K562 (cell line): Measurements from ENCODE around the gene POFUT2. TPM values are rescaled to one million over a fixed set of nuclear protein-coding genes. Genes with fewer than 3 reads are reported as not detected.
A peak's percentile ranks its signal among the peaks of the same experiment; 100 is the strongest.

Source experiments
- ATAC-seq: fragments of 200-7000 bp; cut with Tn5 transposase; 3 replicates; pipeline ENCODE4 v1.9.1; 2020; ENCODE audit warnings: moderate library complexity
- BruUV-seq: library from RNA; stranded (reverse); fragments of 400-500 nt; replicated peaks from 2 replicates; lab custom pipeline; 2021; lab: Mats Ljungman, UMichigan
- CTCF ChIA-PET: fragments of 300-600 bp; formaldehyde crosslinking; extraction: SDS; loops from one replicate; lab custom pipeline; 2021; ENCODE audit warnings: low intra/inter-chr PET ratio; lab: Yijun Ruan, JAX
- POLR2A ChIA-PET: fragments of 300-600, 350-650 bp; sonication (Branson Sonifier 250); formaldehyde crosslinking; extraction: SDS; loops from one replicate; lab custom pipeline; 2021; ENCODE audit warnings: antibody characterized with exemption, inconsistent platforms; lab: Yijun Ruan, JAX
- DNase-seq, 4 experiments: peaks; one replicate each; pipeline versions ENCODE4 v3.0.0 to v3.0.0-alpha.2; 2011 to 2018; ENCODE audit warnings: low spot score in 3 of 4, mixed read lengths in 3 of 4; ENCODE audit errors: extremely low read depth in 1 of 4
- FAIRE-seq: peaks from 2 replicates; lab custom pipeline; 2011; peaks lifted over from hg19 to GRCh38; lab: Jason Lieb, UNC
- H2AFZ ChIP-seq: 2 replicates; pipeline ENCODE4 v1.6.0; 2011; ENCODE audit warnings: low read depth, low read length, control low read depth, inconsistent platforms
- H3K27ac ChIP-seq: fragments of 200-600 bp; 3 replicates; pipeline ENCODE4 v1.8.0; 2011; ENCODE audit warnings: low read depth, mild to moderate bottlenecking, control low read depth, inconsistent platforms, low read length, moderate library complexity, mixed read lengths; ENCODE audit errors: extremely low read depth
- H3K27me3 ChIP-seq, 2 experiments: fragments of 300-600 bp in 1 of 2; 2 replicates in 1 of 2; 3 replicates in 1 of 2; pipeline versions ENCODE4 v1.6.0 to v1.8.0; 2011; ENCODE audit warnings: inconsistent platforms in 2 of 2, low read length in 2 of 2, mild to moderate bottlenecking in 1 of 2, mixed read lengths in 1 of 2, moderate library complexity in 1 of 2; ENCODE audit not compliant: control insufficient read depth in 2 of 2, insufficient read depth in 2 of 2
- H3K36me3 ChIP-seq: fragments of 300-600 bp; 3 replicates; pipeline ENCODE4 v1.8.0; 2011; ENCODE audit warnings: mild to moderate bottlenecking, low read length, inconsistent platforms; ENCODE audit not compliant: control insufficient read depth, insufficient read depth
- H3K4me1 ChIP-seq, 2 experiments: fragments of 200-600 bp in 1 of 2; replicated peaks in 1 of 2; 2 replicates in 1 of 2; 3 replicates in 1 of 2; pipeline versions ENCODE4 v1.5.1 to v1.8.0; 2011; ENCODE audit warnings: inconsistent platforms in 2 of 2, low read length in 2 of 2, mild to moderate bottlenecking in 1 of 2, mixed read lengths in 1 of 2, moderate library complexity in 1 of 2; ENCODE audit not compliant: control insufficient read depth in 2 of 2, insufficient read depth in 2 of 2
- H3K4me2 ChIP-seq: 2 replicates; pipeline ENCODE4 v1.6.1; 2011; ENCODE audit warnings: low read length, control low read depth, inconsistent platforms, mixed read lengths; ENCODE audit not compliant: insufficient read depth
- H3K4me3 ChIP-seq: fragments of 200-600 bp; sonication (generic), shearing (Covaris generic); 2 replicates; pipeline ENCODE4 v1.5.1; 2016; ENCODE audit warnings: control low read depth, inconsistent platforms
- H3K79me2 ChIP-seq: fragments of 200-600 bp; 3 replicates; pipeline ENCODE4 v1.8.0; 2011; ENCODE audit warnings: low read length, inconsistent platforms; ENCODE audit not compliant: control insufficient read depth, insufficient read depth
- H3K9ac ChIP-seq, 2 experiments: 2 replicates each; pipeline versions ENCODE4 v1.6.0 to v1.6.1; 2011; ENCODE audit warnings: low read depth in 2 of 2, low read length in 2 of 2, control low read depth in 1 of 2, inconsistent platforms in 1 of 2, mild to moderate bottlenecking in 1 of 2, mixed read lengths in 1 of 2; ENCODE audit not compliant: insufficient read depth in 1 of 2
- H3K9me1 ChIP-seq: one replicate; pipeline ENCODE4 v1.6.0; 2011; ENCODE audit warnings: inconsistent platforms, mild to moderate bottlenecking, low read length, moderate library complexity; ENCODE audit not compliant: control insufficient read depth, insufficient read depth
- H3K9me3 ChIP-seq: replicated peaks from 2 replicates; pipeline ENCODE4 v1.5.1; 2011; ENCODE audit warnings: low read depth, low read length, inconsistent platforms; ENCODE audit not compliant: control insufficient read depth, insufficient read depth
- H4K20me1 ChIP-seq: replicated peaks from 2 replicates; pipeline ENCODE4 v1.6.1; 2011; ENCODE audit warnings: low read length, inconsistent platforms, mixed read lengths; ENCODE audit not compliant: control insufficient read depth, insufficient read depth
- ELF4 ChIP-seq: fragments of 450-650 bp; formaldehyde crosslinking; IDR thresholded peaks from 2 replicates; pipeline ENCODE4 v1.4.0; 2022; ENCODE audit warnings: missing genetic modification characterization
- MEF2D ChIP-seq: conservative IDR thresholded peaks from 2 replicates; pipeline ENCODE4 v1.6.1; 2016; ENCODE audit warnings: low read depth, missing genetic modification characterization, missing compliant biosample characterization
- MITF ChIP-seq: IDR thresholded peaks from 2 replicates; pipeline ENCODE4 v1.6.1; 2014; ENCODE audit warnings: antibody characterized with exemption
- MTF1 ChIP-seq: fragments of 250-450 bp; sonication (Bioruptor Pico); IDR thresholded peaks from 2 replicates; pipeline ENCODE4 v1.9.0; 2021; ENCODE audit warnings: moderate library complexity, mild to moderate bottlenecking, inconsistent platforms, borderline replicate concordance
- NR2C1 ChIP-seq, 2 experiments: fragments of 450-650 bp; IDR thresholded peaks; 2 replicates each; pipeline ENCODE4 v1.6.1; 2017; ENCODE audit warnings: mild to moderate bottlenecking in 2 of 2, antibody characterized with exemption in 1 of 2, inconsistent platforms in 1 of 2, missing compliant biosample characterization in 1 of 2, missing genetic modification characterization in 1 of 2
- PPARD ChIP-seq: fragments of 250-450 bp; sonication (Bioruptor Pico); IDR thresholded peaks from 2 replicates; pipeline ENCODE4 v1.8.0; 2022; ENCODE audit warnings: inconsistent platforms, mild to moderate bottlenecking, moderate library complexity
- TARDBP ChIP-seq: fragments of 450-650 bp; IDR thresholded peaks from 2 replicates; pipeline ENCODE4 v1.6.1; 2016
- TBP ChIP-seq: optimal IDR thresholded peaks from 2 replicates; pipeline ENCODE3; 2011; ENCODE audit warnings: low read depth, low read length, improper control_type of control experiment
- ZNF57 ChIP-seq: fragments of 450-650 bp; formaldehyde crosslinking; IDR thresholded peaks from 2 replicates; pipeline ENCODE4 v1.4.0; 2020; ENCODE audit warnings: mild to moderate bottlenecking, moderate library complexity
- ZNF695 ChIP-seq: fragments of 450-650 bp; formaldehyde crosslinking; IDR thresholded peaks from 2 replicates; pipeline ENCODE4 v1.4.0; 2020; ENCODE audit warnings: mild to moderate bottlenecking, moderate library complexity
- ZNF778 ChIP-seq: fragments of 450-650 bp; formaldehyde crosslinking; IDR thresholded peaks from 2 replicates; pipeline ENCODE4 v1.4.0; 2020; ENCODE audit warnings: mild to moderate bottlenecking, moderate library complexity
- ZNF79 ChIP-seq: fragments of 250-450 bp; sonication (Bioruptor Pico); IDR thresholded peaks from 2 replicates; pipeline ENCODE4 v1.4.0; 2020; ENCODE audit warnings: low read depth, mild to moderate bottlenecking, moderate library complexity
- WGBS: fragments of 100-300 bp; shearing (Covaris generic); methylation state at CpG from one replicate; pipeline ENCODE4 v1.1.6; 2016; ENCODE audit warnings: low coverage, mixed read lengths; ENCODE audit not compliant: insufficient coverage; ENCODE audit errors: missing lambda C conversion rate; 5-methylcytosine and 5-hydroxymethylcytosine counted together
- in situ Hi-C: fragments of 300-500 bp; cut with MboI; formaldehyde crosslinking; loops from 4 replicates; pipeline ENCODE4 v1.15.0; 2018; ENCODE audit warnings: inconsistent platforms, mixed read lengths
- intact Hi-C: fragments of 100-400 bp; cut with micrococcal nuclease; formaldehyde crosslinking; loops from 2 replicates; pipeline ENCODE4 v1.14.2; 2022
- polyA plus RNA-seq, 8 experiments: library from polyadenylated mRNA; depleted of rRNA in 4 of 8; stranded (reverse) in 5 of 8; unstranded in 3 of 8; fragments of >200 nt; fragmentation: Nextera tagmentation in 2 of 8; fragmentation: Illumina TruSeq in 1 of 8; extraction: Ambion mirVana in 2 of 8; extraction: Trizol in 1 of 8; gene quantifications; 2 replicates each; pipeline versions ENCODE4 v1.2.1 to v1.2.3, GENCODE V29; 2011 to 2014; ENCODE audit warnings: inconsistent platforms in 1 of 8, missing spikeins in 1 of 8
- total RNA-seq, 7 experiments: library from RNA; depleted of rRNA in 6 of 7; stranded (reverse); fragments of >200 nt in 6 of 7; fragmentation: Illumina TruSeq in 2 of 7; extraction: Trizol in 2 of 7; gene quantifications; 2 replicates each; pipeline versions ENCODE4 v1.2.1 to v1.2.3, GENCODE V29; 2011 to 2021; ENCODE audit warnings: low replicate concordance in 1 of 7

The POFUT2 gene
- total and polyA plus RNA-seq, 9 of the 15 experiments (the other 6 are each of a cell fraction or from before 2014, with no cell fraction given) = 1.1 to 24.2 (median 11.0) TPM

- Histone ChIP-seq H3K27me3 (peaks cover 0 to 65% of the 10 kb centered on the region in 2 experiments; a peak in 3 of 5 replicates), H3K4me2 (no peak overlapping the region), H3K36me3 (no peaks in the 10 kb centered on the region), H3K9ac (peak overlapping the region in 1 of 2 experiments; percentile 56; a peak in 1 of 4 replicates), H3K4me3 (no peak overlapping the region), H4K20me1 (peaks cover 8% of the 10 kb centered on the region; the same call in 1 of the 2 replicates), H3K27ac (no peak overlapping the region), H3K79me2 (no peaks in the 10 kb centered on the region), H2AFZ (no peak overlapping the region), H3K4me1 (peaks cover 29 to 73% of the 10 kb centered on the region in 2 experiments), H3K9me1 (no peaks in the 10 kb centered on the region), H3K9me3 (no peaks in the 10 kb centered on the region)
- ChIA-PET POLR2A (no interaction called here), CTCF (no interaction called here)
- intact Hi-C loops = no loop called here
- no TSS peak for BruUV-seq
- in situ Hi-C loops = loop anchor here (5.0 to 10.0 kb wide), 2 partner anchors 128 to 520 kb away; no protein-coding TSS in a partner anchor
- ATAC-seq (no peak), FAIRE-seq (no peak), DNase-seq (no peak)
- no peak for TF ChIP-seq PPARD (CRISPR knock-in tag)
- no peak for TF ChIP-seq MITF
- TF ChIP-seq MTF1 (CRISPR knock-in tag) = no peak
- TF ChIP-seq TARDBP = no peak
- no peak for TF ChIP-seq ELF4 (CRISPR knock-in tag)
- TF ChIP-seq MEF2D = no peak
- TF ChIP-seq ZNF695 (CRISPR knock-in tag) = no peak
- TF ChIP-seq ZNF57 (CRISPR knock-in tag) = no peak
- no peak for TF ChIP-seq NR2C1 (IDR thresholded peaks at IDR 0.05)
- no peak for TF ChIP-seq NR2C1 (tag; IDR thresholded peaks at IDR 0.05)
- no peak for TF ChIP-seq ZNF79 (CRISPR knock-in tag)
- TF ChIP-seq ZNF778 (CRISPR knock-in tag) = no peak
- no peak for TF ChIP-seq TBP
- 24% methylated on average over 6 of the region's 6 CpGs for WGBS
Measured at GRCh38 chr21:45304476-45304830, 16.8 kb upstream of the POFUT2 start.
